ENCODE measurements around the gene SLC44A5.

Gene SLC44A5

DNA sequence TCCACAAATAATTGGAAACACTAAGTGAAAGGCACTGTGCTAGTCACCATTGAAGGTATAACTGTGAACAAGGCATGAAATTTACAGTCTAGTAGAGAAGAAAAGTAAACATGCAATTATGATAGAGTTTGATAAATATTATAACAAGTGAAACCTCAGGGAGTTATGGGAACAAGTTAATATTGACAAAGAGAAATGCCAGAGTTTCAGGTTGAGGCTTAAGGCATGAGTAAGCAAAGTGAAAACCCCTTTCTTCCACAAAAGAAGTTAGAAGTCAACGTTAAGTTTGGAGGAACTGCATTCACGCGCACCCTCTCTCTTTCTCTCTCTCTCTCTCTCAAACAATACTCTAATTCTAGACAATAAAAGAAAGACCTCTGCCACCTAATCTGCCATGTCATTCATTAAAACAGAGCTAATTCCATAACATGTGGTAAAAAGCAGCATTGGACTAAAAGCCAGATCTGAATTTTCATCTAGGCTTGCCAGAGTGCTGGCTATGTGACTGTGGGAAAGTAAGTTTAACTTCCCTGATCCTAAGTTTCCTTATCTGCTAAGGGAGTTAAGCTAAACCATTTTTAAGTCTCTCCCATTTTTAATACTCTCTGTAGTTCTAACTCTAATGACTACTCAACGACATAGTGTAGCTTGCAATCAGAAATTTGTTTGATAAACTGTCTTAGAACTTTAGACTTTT is 22.0 kb downstream of the SLC44A5 start:
- no peak for DNase-seq

DNA sequence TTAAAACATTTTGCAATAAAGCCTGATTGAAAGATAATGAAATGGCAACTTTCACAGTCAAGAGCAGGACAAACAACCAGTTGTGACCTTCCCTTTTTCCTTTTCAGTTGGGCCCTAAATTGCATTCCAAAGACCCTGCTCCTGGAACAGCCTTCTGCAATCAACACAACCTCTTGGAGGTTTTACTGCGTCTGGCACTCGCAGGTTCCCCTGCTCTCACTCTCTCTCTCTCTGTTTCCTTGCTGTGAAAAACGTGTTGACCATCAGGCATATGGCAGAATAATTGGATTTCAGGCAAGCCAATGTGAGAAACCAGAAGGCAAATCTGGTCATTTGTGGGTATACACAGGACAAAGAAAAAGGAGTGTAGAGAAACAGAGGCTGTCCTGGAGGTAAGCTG is 23.2 kb downstream of the SLC44A5 start:
- DNase-seq = no peak

DNA sequence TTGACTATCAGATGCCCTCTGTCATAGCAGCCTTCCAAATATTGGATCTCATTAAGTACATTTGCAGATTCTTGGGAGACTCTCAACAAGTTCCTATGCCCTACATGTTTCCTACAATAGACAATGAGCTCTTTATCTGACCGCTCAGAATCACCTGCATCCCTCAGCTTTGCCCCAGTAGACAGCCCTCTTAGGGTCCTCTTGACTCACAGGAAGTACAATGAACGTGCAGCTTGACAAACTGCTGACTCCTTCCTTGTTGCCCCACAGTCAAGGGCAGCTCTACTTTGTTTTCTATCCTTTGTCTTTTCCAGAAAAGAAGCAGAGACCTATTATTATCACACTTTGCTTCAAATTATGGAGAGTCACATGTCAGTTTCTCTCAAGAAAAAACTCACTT is 27.6 kb downstream of the SLC44A5 start:
- DNase-seq = no peak

DNA sequence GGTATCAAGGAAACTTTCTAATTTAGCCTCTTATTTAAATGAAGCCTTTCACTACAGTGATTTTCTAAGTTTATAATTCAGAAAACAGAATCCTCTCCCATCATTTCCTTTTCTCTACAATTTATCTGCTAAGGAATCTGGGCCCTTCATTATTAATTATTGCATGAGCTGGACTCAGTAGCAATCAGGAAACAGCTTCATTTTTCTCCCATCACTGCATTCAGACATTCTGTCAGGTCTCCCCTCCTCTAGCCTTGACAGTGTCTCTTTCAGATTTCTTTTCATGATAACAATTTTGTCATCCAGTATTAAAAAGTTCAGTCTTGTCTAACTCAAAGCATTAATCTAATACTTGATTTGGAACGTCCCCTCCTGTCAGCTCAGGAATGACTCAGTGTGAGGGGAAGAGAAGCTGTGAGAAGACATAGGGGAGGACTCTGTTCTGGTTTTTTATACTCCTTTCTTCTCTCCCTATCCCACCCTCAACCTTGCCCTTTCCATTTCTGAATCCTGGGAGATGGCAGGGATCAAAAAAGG is 28.1 kb downstream of the SLC44A5 start:
- no peak for DNase-seq

DNA sequence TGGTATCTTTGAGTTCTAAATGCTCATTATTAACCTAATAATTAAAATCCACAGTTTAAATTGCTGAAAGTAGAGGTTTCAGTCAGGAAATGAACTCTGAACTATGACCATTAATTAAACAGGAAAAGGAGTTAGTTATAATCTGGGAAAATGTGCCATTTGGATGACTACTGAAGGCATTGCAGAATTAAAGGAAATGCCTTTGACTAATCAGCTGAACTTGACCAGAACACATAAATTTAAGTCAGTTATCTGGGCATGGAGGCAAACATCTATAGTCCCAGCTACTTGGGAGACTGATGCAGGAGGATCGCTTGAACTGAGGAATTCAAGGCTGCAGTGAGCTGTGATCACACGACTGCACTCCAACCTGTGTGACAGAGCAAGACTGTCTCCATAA is 31.9 kb downstream of the SLC44A5 start:
- no peak for DNase-seq

DNA sequence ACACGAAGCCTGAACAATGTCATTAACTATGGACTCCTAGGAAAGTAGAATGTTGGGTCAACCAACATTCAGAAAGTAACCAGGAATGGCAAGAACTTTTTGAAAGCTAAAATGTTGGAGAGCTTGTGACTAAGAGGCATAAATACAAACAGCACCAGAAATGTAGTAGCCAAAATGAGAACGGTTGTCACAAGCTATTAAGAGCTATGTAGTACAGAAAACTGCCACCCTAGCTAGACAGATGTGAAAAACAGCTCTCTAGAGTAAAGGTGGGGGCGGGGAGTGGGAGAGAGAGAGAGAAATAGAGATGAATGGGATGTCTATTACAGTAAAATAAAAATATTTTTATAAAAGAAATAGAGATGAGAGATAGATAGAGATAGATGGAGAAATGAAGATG is 35.1 kb downstream of the SLC44A5 start:
- no peak for DNase-seq

DNA sequence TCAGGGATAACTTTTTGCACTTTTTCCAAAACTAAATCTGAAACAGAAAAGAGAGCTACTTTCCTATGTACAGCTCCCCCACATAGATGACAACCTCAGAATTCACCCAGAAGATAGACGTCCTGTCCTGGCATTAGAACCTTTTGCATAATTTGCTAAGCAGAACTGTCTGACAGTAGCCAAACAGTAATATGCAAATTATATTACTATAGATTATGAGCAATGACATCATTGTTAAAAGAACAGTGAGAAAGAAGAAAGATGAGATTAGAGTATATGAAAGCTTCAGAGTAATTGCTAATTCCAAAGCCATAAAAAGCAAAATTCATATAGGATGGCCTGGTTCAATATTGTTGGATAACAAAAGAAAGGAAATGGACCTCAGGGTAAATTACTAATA is 43.7 kb downstream of the SLC44A5 start:
- no peak for DNase-seq

DNA sequence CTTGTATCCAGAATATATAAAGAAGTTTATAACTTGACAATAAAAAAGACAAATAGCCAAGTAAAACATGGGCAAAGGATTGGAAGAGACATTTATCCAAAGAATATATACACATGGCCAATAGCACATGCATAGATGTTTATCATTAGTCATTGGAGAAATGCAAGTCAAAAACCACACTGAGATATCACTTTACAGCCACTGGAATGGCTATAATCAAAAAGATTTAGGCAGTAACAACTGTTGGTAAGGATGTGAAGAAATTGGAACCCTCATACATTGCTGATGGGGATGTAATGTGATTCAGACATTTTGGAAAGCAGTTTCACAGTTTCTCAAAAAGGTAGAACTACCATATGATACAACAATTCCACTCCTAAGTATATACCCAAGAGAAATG is 51.1 kb downstream of the SLC44A5 start:
- DNase-seq = no peak

DNA sequence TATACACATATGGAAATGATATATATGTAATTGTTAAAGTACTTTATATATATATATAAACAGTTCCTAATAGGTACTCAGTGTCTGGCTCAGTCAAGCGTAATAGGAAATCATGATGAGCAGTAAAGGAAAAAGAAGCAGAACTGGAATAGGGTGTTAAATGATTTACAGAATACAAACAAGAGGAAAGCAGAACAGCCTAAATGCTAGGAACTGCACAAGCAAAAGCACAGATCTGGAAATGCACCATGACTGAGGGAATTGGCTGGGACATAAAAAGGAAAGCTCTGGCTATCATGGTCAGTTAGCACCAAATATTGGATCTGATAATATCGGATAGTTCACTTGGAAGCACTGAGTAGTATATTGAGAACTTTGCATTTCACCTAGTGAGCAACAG is 51.8 kb downstream of the SLC44A5 start:
- DNase-seq = no peak

DNA sequence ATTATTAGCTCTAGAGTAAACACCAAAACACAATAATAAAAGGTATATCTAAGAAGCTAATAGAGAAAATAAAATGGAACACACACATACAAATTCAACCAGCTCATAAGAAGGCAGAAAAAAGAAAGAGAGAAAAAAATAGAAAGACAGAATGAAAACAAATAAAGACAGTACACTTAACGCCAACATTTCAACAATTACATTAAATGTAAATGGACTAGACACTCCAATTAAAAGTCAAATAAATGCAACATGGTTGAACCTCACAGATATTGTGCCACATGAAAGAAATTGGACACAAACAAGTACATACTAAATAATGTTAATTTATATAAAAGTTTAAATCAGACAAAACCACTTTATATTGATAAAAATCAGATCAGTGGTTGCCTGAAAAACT is 56.0 kb downstream of the SLC44A5 start:
- no peak for DNase-seq

DNA sequence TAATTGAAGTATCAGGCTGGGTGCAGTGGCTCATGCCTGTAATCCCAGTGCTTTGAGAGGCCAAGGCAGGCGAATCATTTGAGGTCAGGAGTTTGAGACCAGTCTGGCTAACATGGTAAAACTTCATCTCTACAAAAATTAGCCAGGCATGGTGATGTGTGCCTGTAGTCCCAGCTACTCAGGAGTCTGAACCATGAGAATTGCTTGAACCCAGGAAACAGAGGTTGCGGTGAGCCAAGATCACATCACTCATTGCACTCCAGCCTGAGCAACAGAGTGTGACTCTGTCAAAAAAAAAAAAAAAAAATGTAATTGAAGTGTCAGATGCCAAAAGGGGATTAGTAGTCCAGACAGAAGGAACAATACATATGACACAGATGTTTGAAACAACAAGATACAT is 56.7 kb downstream of the SLC44A5 start:
- no peak for DNase-seq

DNA sequence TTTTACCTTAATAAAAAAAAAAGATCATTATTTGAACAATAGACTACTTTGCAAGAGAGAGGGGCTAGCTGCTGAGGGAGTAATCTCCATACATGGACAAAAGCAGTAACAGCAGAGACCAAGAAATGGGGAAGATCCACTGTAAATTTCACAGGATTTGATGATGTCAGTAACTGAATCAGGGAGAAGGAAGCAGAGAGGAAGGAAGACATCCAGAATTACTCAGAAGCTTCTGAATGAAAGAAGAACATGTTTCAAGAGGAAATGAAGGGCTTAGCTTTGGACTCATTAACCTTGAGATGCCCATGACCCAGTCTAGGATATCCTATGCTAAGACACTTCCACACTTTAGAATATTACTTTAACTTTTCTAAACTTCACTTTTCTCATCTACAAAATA is 60.4 kb downstream of the SLC44A5 start:
- no peak for DNase-seq

DNA sequence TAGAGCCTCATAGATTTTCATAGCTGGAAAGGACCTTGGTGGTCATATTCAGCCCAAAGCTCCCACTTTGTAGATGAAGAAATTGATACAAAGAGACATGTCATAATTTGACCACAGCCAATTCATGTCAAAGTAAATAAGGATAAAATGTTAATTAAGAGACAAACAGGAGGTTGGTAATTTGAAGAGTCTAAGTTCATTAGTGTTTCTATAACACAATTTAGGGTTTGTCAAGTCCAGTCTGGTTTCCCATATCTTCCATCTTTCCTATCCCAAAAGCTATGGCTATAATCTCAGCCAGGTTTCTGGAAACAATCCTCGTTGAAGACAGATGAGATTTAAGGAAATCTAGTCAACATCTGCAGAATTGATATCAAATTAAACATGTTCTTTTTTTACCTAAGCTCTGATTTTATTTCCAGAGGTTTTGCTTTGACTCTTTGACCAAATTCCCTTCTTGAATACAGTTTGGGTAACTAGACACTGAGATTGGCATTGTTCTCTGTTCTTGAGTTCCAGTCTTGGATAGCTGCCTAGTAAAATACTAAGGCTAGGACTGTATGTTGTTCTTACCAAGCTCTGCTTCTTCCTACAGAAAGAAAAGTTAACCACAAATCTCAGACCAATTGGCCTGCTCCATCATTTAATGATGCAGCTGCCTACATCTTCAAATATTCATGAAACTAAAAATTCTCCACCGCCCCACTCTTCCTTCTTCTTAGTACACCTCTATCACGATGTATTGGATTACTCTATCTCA is 62.0 kb downstream of the SLC44A5 start:
- DNase-seq = no peak

DNA sequence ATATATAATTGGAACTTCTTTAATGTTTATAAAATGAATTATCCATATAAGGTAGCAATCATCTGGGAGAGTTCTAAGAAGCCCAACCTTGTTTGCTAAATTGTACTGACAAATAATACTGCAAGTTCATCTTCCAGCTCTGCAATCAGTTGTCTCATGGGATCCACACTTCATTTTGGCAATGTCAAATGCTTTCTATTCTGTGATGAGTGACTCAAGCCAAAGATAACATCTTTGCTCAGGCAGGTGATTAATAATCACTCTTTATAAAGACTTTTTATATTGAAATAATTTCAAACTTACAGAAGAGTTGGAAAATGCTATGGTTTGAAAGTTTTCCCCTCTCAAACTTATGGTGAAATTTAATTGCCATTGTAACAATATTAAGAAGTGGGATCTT is 67.2 kb downstream of the SLC44A5 start:
- no peak for DNase-seq

DNA sequence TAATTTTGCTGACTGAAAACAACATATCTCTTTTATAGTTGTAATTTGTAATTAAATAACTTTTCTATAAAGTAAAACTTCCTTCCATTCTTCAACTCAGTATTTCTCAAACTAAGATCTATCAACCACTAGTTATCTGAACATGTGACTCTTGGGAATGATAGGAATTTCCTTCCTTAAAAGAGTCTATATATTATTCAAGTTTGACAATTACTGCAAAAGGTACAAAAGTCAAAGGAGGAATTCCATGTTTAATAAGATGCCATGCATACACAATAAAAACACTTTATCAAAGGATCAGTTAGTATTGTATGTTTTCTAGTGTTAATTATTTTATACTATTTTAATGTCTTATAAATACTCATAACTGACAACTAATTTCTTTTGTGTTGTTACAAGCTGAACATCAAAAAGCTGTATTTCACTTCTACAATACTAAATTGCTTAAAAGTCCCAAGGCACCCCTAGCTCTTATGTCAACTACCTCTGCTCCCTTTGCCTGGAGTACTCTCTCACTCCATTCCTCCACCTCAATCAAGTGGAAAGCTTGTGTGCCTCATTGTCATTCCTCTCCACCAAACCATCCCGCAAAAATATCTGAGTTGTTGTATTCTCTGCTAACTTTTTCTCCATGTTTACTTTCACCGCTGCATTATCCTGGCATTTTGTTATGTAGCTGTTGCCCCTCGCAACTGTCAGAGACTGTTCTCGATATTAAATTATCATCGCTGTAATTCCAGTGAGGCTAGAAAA is 67.9 kb downstream of the SLC44A5 start:
- DNase-seq = no peak

DNA sequence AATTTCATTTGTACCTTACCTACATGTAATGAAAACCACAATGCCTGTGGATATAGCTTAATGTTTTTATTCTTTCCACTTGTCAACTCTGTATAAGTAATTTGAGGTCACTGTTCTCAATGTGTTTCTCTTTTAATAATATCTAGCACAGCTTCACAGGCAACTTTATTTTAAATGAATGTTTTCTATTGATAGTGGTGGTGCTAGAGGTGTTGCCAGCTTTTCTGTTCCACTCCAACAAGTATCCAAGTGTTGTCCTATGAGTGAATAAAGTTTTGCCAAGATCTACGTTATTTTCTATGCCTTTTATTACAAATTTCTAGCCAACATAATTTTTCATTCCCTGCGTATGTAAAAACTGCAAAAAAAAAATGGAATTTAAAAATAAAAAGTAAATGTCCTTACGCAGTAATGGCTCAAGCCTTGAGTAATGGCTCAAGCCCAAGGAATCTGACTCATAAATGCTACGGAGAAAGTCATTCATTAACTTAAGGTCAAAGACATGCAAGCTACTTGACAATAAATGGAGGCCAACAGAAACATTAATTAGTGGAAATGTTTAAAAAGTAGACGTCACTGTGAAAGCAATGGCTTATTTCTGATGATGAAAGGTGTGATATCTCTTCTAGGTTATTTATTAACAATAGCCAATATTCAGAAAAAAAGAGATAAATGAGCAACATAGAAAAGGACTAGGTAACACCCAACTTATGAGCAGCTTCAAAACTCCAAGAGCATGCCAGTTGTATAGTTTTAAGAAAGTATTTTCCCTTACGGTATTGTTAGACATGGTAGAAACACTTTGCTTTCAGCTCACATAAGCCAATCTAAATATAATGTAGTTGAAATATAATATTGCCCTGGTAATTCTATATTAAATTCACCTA is 71.4 kb downstream of the SLC44A5 start:
- no peak for DNase-seq

DNA sequence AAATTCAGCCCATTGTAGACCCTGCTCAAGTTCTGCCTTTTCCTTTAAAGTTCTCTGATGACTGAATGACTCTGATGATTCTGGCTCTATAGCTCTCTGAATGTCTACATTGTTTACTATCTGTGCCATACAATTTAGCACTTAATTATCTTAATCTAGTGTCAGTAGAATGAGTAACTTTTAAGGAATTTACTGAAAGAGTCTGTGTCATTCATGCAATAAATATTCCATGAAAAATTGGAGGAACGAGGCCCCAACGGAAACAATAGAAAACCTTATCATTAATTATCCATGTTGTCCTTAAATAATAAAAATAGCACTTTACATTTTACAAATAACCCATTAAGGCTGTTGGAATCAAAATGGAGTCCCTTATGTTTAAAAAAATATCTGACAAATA is 77.8 kb downstream of the SLC44A5 start:
- no peak for DNase-seq

DNA sequence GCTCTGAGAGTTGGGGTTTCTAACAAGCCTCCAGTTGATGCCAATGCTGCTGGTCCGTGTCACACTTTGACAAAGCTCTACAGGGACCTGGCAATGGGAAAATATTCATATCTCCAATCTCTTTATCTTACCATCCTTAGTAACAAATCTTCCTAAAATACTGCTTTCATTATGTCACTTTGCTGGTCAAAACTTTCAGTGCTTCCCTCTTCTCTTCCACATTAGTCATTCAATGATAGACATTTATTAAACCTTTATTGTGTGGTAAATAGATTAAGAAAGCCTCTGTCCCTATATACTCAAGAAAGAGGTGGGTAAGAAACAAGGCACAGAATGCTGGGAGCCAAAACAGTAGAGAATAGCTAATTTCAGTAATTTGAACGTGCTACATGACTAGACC is 79.3 kb downstream of the SLC44A5 start:
- no peak for DNase-seq

DNA sequence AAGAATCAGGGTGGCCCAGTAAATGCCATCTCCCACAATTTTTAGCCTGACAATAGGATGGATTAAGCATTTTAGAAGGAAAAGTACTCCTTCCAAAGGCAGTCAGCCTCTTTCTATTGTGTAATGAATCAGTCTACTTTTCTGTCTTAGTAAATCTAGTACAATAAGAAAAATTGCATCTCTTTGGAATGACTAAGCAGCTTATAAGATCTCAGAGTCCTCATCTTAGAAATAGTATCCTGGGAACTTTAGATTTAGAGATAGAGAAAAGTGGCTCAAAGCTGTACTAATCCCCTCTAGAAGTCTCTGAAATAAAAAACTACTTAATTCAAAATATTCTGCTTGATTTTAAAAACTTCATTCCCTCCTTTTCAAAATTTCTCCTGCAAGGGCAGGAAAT is 81.4 kb downstream of the SLC44A5 start:
- DNase-seq = no peak

DNA sequence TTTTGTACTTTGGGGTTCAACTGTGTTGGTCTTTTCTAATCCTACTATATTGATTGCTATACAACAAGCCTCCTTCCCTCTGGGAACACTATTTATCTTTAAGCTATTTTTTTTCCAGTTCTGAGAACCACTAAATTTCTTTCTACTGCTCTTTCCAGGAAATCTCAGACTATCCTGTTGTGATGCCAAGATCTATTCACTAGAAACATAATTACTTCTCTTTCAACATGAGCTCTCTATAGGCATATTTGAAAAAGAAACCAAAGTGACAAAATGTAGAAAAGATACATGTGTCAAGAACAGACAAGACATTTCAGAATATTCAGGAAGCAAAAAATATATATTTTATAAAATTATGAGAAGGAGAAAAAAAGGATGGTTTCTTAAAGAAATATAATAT is 82.9 kb downstream of the SLC44A5 start:
- DNase-seq = no peak

DNA sequence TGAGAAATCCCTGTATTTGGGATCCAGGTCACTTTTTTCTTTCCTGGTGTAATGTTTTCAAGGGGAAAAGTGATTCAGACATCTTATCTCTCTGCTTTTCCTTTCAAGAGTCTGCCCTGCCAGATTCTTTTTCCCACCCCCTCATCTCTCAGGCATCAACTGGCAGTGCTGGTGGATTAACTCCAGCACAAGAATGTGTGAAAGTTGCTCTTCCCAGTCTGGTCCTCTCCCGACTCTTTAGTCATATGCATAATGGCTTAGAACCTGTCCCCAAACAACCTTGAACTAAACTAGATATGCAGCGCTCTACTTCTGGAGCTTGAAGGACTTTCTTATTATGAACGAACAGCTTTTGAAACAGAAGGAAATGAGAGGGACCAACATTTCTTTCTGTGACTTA is 88.5 kb downstream of the SLC44A5 start:
- DNase-seq = no peak

DNA sequence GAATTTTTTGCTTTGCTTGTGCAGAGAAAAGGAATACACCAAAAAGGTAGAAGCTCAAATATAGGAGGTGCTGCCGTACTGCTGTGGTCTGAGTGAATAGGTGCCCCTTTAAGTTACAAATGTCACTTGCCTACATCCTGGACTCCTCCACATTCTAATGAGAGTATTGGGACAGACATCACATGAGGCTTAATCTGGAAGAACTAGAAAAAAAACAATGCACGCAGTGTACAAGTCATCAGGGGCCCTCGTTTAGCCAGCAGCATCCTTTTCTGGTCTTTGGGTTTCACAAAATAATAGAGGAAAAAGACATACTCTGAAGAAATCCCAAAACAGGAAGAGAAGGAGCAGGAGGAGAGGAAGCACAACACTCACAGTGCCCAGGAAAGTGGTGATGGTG is 89.3 kb downstream of the SLC44A5 start:
- no peak for DNase-seq
